Right ventricle myocardium superior (tissue), 1 donor: ENCODE results near the gene PRM2. TPM values are rescaled to one million over a fixed set of nuclear protein-coding genes. Genes with fewer than 3 reads are reported as not detected.

Experiments
- ATAC-seq: fragments of 200-7000 bp; cut with Tn5 transposase; one replicate; pipeline ENCODE4 v1.9.1; 2020; ENCODE audit warnings: mild to moderate bottlenecking; ENCODE audit not compliant: poor library complexity
- DNase-seq: peaks from one replicate; pipeline ENCODE4 v3.0.0-alpha.2; 2020
- intact Hi-C: fragments of 100-400 bp; cut with DNase I; formaldehyde crosslinking; loops from one replicate; pipeline ENCODE4 v1.11.2; 2022
- long read RNA-seq: library from polyadenylated mRNA; unstranded; transcript quantifications from one replicate; pipeline ENCODE4 v2.0.0, GENCODE V29; 2021
- total RNA-seq: library from RNA; stranded (reverse); fragmentation: NEBNext Ultra II Directional; extraction: Animal tissue kit (Norgen Biotek cat#: 25700); gene quantifications from one replicate; pipeline ENCODE4 v1.2.1, GENCODE V29; 2021
- donor health status: DM: no; HTN: yes; CAD: no; lungs with severe emphysema.

PRM2 gene, protein sequence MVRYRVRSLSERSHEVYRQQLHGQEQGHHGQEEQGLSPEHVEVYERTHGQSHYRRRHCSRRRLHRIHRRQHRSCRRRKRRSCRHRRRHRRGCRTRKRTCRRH
- not detected for total RNA-seq
- long read RNA-seq, result 0 reads

DNA sequence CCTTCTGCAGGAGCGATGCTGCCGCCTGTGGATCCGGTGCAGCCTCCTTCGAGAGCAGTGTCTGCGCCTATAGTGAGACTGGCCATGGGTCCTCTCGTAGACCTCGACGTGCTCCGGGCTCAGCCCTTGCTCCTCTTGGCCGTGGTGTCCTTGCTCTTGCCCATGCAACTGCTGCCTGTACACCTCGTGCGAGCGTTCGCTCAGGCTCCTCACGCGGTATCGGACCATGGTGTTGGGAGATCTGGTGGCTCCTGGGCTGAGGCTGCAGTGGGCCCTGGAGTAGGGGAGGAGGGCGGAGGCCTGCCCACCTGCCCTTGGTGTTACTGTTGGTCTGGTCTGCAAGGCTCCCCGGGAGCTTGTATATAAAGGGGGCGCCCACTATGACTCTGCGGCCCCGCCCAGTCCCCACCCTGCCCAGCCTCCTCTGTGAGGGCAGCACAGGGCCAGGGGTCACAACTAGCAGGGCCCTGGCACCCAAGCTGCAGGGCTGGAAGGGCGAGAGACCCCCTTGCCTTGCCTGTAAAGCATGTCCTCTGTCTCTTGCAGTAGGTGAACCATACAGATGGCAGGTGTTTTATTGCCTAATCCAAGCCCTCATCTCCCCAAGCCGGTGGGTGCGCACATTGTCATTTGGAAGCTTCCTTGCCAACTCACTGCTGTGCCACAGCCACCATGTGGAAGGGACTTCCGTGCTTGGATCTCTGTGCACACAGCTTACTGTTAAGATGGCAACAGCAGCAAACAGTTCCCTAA lies at the start of gene PRM2:
PRM2 (minus strand) TSS at position 338 of the 753 bp plus-strand sequence; CDS start at position 228, 110 bp downstream.
- ATAC-seq, result no peak
- DNase-seq, result no peak
- intact Hi-C loops, result no loop called here

DNA sequence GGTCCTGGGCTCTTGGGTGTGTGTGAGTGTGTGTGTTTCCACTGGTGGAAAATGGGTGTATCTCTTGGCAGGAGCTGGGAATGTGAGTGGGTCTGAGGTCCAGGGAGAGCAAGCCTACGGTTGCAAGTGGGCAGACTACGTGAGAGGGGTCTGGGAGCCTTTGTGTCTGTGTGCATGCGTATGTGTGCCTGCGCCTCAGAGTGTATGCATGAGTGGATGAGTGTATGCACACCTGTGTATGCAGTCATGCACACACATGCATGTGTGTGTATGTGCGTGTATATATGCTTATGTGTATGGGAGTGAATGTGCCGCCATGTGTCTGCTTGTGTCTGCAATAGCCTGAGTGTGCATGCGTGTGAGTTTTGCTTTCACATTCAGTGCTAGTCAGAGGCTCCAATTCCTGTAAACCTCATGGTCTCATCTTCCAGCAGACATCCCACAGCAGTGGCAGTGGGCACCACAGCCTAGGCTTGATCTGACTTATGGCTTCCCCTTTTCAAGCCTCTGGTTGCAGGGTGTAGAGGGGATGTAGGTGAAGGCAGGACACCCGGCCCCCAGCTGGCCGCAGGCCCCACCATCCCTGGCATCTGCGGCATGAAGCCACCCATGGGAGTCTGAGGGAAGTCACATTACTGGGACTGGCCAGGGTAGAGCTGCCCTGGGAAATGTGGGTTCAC lies 49.3 kb upstream of the PRM2 start:
- intact Hi-C loops, result no loop called here
- ATAC-seq (no peak), DNase-seq (no peak)

DNA sequence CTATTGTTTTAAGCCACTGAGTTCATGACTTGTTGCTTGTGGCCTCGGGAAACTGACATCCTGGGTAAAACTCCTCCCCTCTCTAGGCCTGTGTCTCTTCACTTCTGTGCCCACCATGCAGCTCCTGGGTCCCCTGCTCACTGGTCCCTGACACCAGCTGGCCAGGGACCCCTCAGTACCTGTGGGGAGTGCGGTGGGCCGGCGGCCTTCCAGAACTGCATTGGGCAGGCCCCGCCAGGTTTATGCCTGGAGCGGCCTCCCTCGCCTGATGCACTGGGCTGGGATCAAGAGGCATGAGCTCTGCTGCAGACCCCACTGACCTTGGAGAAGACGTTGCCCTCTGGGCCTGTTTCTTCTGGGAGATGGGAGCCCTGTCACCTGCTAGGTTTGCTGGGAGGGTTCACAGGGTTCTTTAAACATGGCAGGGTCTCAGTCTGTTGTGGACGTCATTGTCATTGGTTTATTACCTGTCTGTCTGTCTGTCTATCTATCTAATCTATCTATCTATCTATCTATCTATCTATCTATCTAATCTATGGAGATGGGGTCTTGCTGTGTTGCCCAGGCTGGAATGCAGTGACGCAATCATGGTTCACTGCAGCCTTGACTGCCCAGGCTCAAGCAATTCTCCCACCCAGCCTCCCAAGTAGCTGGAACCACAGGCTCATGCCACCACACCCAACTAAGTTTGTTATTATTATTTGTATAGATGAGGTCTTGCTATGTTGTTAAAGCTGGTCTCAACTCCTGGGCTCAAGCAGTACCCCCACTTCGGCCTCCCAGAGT lies 47.5 kb upstream of the PRM2 start:
- ATAC-seq, result no peak
- intact Hi-C loops, result no loop called here
- no peak for DNase-seq

DNA sequence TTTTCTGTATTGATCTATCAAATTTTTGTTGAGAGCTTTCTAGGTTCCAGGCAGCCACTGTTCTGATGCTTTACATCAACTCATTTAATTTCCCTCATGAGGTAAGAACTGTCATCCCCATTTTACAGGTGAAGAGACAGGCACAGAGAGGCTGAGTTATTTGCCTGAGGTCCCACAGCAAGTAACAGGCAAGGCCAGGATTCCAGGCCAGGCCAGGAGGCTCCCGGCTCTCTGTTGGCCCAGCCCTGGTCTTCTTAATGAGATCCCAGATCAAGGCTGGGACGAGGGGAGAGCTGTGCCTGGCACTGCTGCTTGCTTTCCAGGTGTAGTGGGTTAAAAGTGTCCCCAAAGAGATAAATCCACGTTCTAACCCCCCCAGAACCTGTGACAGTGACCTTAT lies 46.5 kb upstream of the PRM2 start:
- DNase-seq, result no peak
- intact Hi-C loops, result no loop called here
- ATAC-seq, result no peak

DNA sequence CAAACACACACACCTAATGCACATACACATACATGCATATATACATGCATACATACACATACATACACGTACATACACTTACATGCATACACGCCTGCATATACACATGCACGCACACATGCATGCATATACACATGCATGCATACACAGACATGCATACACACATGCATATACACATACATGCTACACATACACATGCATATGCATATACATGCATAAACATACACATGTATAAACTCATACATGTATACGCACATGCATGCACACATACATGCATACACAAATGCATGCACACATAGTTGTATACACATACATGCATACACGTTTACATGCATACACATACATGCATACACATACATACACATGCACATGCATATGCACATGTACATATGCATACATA lies 45.4 kb upstream of the PRM2 start:
- intact Hi-C loops, result no loop called here
- DNase-seq, result no peak
- no peak for ATAC-seq

DNA sequence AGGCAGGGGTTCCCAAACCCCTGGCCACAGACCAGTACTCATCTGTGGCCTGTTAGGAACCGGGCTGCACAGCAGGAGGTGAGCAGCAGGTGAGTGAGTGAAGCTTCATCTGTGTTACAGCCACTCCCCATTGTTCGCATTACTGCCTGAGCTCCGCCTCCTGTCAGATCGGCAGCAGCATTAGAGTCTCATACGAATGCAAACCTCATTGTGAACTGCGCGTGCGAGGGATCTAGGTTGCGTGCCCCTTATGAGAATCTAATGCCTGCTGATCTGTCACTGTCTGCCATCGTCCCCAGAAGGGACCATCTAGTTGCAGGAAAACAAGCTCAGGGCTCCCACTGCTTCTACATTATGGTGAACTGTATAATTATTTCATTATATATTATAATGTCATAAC lies 43.9 kb upstream of the PRM2 start:
- ATAC-seq (no peak), DNase-seq (no peak)
- intact Hi-C loops, result no loop called here

DNA sequence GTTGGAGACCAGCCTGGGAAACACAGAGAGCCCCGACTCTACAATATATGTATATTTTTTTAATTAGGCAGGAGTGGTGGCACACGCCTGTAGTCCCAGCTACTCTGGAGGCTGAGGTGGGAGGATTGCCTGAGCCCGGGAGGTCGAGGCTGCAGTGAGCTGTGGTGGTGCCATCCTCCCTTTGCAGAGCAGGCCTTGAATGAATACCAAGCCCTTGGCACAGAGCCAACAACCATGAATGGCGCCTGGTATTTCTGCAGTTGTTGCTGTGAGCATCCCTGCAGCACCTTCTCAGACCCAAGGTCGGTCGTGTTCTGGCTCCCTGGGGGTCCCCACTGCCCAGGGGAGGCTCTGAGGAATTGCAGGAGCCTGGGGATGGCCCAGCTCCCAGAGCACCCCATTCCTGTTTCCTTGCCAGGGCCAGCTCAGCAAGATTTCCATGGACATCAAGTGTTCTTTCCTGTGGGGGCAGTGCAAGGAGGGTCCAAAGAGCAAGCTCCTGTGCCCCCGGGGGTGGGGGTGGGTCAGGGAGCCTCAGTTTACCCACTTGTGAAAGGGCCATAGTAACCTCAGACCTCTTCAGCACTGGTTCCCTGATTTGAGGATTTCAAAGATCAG lies 43.4 kb upstream of the PRM2 start:
- intact Hi-C loops, result no loop called here
- DNase-seq, result no peak
- no peak for ATAC-seq

DNA sequence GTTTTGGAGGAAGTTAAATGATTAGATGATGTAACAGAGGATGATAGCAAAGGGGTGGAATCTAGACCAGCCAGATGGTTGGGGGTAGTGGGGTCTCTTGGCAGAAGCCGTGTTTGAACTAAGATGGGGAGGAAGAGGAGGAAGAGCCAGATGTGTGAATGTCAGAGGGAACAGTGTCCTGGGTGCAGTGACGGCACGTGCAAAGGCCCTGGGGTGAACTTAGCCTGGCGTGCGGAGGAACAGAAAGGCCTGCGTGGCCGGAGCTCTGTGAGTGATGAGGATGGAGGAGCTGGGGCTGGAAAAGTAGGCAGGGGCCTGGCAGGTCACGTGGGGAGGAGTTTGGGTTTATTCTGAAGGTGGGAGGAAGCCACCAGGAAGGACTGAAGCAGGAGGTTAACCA lies 42.5 kb upstream of the PRM2 start:
- DNase-seq, result no peak
- no peak for ATAC-seq
- intact Hi-C loops, result no loop called here

DNA sequence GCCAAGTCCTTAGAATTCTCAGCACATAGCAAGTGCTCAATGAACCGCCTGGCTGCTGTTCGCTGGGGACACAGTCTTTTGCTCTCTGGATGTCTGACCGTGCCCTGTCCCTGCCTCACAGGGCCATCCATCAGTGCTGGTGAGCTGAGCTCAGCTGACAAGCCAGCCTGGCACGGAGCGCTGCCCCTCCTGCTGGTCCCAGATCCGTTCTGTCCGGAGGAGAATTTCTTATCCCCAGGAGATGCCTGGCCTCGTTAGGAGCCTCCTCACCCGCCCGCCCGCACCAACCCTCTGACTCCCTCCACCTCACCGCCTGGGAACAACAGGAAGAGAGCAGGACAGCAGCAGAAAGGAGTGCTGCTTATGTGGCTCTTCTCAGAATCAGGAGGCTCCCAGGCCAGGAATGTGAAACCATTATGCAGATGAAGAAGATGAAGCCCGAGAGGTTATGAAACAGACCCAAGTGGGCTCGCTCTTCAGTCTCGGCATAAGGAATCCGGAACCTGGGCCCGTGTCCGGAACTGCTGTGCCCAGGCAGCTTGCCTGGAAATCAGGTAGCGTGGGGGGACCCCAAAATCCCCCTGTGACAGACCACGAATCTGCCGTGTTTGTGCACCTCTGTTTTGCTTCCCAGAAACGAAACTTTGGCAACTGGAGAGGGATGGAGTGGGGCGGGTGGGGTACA lies 40.2 kb upstream of the PRM2 start:
- DNase-seq (no peak), ATAC-seq (no peak)
- intact Hi-C loops, result no loop called here

DNA sequence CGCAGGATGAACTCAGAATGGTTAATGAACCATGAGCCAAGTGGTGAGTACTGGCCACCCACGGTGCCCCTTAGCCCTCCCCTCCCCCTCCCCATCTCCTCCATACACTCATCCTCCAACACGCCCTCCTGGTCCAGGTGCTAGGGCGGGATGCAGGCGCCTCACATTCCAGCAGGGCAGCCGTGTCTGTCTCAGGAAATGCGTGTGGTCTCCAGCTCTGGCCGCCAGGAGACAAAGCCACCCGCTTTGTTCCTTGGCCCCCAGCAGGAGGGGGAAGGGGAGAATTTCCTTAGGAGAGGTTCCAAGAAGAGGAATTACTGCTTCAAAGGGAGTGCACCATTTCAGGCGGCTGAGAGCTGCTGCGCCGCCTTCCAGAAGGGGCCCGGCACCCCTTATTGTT lies 39.2 kb upstream of the PRM2 start:
- ATAC-seq, result no peak
- intact Hi-C loops, result no loop called here
- DNase-seq, result no peak

DNA sequence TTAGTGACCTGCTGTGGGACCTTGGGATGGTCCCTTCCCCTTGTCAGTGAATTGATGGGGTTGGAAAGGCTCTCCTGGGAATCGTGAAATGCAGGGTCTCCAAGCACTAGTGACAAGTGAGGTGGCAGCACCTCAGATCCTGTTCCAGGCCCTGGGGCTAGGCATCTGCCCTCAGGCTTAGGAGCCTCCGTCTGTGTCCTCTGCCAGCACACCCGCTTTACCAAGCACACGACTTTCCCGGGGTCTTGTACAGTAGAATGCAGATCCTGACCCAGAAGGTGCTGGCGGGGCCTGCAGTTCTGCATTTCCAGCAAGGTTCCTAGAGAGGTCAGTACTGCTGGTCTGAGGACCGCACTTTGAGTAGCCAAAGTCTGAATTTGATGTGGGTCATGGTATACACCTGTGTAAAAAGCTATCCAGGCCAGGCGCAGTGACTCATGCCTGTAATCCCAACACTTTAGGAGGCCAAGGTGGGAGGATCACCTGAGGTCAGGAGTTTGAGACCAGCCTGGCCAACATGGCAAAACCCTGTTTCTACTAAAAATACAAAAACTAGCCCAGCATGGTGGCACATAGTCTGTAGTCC lies 38.1 kb upstream of the PRM2 start:
- DNase-seq, result no peak
- intact Hi-C loops, result no loop called here

DNA sequence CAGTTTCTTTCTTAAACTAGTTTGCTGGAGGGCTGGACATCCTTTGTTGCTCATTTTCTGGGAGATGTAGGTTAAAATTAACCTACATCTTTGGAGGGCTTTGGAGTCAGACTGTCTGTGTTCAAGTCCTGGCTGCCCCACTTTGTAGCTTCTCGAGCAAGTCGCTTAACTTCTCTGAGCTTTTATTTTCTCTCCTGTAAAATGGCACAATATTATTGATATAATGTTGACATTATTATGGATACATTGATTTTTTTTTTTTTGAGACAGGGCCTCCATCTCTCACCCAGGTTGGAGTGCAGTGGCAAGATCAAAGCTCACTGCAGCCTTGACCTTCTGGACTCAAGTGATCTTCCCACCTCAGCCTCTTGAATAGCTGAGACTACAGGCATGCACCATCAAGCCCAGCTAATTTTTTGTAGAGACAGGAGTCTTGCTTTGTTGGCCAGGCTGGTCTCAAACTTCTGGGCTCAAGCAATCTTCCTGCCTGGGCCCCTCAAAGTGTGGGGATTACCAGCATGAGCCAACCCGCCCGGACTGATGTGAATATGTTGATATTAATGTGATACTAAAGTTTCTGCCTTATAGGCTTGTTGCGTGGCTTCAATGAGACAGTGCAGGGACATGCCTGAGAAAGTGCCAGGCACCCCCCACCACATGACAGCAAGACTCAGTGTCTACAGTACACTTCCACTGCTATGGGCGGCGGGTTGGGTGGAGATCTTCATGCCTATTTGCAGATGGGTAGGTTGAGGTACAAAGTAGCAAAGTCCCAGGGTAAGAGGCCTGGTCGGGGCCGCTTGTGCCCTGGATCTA lies 37.4 kb upstream of the PRM2 start:
- ATAC-seq (no peak), DNase-seq (no peak)
- intact Hi-C loops, result no loop called here

More for the DNA sequence above, 38.1 kb upstream of the PRM2 start:
- ATAC-seq, result no peak

DNA sequence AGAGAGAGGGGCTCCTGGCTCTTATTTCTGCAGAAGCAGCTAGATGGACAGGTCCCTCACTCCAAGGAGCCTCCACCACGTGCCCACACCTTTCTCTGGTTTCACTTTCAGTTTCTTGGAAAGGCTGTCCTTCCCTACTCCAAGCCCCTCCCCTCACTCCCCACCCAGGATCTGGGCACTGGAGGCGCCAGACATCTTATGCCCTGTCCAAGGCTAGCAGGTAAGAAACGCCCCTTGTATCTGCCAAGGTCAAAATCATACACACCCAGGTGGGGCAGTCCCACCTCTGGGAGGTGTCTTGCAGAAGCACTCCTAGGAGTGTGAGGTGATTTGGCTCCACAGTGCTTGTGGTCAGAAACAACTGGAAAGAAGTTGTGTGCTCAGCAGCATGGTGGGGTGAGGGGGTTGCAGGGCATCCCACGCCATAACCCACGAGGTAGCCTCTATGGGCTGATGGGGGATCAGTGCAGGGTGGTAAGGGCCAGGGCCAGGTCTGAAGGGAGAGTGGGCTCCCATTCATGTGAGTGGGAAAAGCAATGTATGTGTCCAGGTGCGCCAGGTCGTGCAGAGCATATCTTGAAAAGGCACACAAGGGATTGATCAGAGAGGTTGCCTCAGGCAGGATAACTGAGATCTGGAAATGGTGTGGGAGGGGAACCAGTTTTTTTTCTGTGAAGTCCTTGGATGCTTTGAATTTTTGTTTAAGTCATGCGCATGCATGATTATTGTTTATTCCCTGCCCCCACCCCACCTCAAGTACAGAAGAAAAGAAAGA lies 36.6 kb upstream of the PRM2 start:
- ATAC-seq, result no peak
- DNase-seq, result no peak
- intact Hi-C loops, result no loop called here

DNA sequence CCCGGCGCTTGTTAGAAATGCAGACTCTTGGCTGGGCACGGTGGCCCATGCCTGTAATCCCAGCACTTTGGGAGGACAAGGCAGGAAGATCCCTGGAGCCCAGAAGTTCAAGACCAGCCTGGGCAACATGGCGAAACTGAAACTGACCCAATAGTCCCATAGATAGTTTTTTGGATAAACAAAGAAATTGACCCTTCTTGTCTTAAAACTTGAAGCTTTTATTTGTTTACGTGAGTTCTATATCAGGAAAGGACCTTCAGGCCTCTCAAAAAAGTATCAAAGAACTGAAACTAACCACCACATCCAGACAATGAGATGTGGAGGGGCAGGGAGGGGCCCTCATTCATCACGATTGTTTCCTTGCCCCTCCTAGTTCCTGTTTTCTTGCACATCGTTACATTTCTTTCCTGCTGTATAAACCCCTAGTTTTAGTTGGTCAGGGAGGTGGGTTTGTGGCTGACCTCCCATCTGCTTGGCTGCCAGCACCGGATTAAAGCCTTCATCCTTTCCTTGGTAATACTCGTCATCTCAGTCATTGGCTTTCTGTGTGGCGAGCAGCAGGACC lies 34.8 kb upstream of the PRM2 start:
- DNase-seq, result no peak
- intact Hi-C loops, result no loop called here

DNA sequence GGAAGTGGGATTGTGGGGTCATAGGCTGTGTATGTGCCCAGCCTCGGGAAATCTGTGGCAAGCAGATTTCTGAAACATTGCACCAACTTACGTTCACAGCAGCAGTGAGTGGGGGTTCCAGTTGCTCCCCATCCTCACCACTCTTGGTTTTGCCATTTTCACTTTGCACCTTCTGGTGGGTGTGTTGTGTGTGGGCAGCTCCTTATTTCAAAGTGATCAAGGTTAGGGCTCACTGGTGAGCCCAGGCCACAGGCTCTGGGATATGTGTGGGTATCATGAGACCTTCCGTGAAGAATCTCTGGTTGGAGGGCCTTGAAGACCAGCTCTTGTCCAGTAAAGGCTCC lies 34.3 kb upstream of the PRM2 start:
- ATAC-seq (no peak), DNase-seq (no peak)
- intact Hi-C loops, result no loop called here

More for the DNA sequence above, 34.8 kb upstream of the PRM2 start:
- no peak for ATAC-seq

DNA sequence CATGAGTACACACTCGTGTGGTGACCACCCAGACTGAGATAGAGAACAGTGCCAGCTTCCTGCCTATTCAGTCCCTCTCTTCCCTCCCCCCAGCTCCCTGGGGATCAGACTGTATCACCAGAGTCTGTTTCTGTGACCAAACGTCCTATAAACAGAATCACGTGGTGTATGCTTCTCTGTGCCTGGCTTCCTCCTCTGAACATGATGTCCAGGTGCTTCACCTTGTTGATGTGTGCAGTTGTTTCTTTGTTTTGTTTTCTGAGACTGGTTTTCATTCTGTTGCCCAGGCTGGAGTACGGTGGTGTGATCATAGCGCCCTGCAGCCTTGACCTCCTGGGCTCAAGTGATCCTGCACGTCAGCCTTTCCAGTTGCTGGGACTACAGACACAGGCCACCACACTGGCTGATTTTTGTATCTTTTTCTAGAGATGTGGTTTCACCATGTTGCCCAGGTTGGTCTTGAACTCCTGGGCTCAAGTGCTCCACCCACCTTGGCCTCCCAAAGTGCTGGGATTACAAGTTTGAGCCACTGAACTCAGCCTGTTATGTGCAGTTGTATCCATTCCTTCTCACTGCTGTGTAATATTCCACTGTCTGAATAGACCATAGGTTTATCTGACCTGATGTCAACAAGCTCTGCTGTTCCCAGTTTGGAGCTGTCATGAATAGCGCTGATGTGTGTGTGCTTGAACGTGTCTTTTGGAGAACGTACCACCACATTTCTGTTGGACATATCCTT lies 33.8 kb upstream of the PRM2 start:
- no peak for DNase-seq
- no peak for ATAC-seq
- intact Hi-C loops, result no loop called here
